K562 (cell line): Measurements from ENCODE around the gene PIP5K1B. TPM values are rescaled to one million over a fixed set of nuclear protein-coding genes. Genes with fewer than 3 reads are reported as not detected.

ENCODE experiments used
- ATAC-seq: fragments of 200-7000 bp; cut with Tn5 transposase; 3 replicates; pipeline ENCODE4 v1.9.1; 2020; ENCODE audit warnings: moderate library complexity
- BruUV-seq: library from RNA; stranded (reverse); fragments of 400-500 nt; replicated peaks from 2 replicates; lab custom pipeline; 2021; lab: Mats Ljungman, UMichigan
- CTCF ChIA-PET: fragments of 300-600 bp; formaldehyde crosslinking; extraction: SDS; loops from one replicate; lab custom pipeline; 2021; ENCODE audit warnings: low intra/inter-chr PET ratio; lab: Yijun Ruan, JAX
- POLR2A ChIA-PET: fragments of 300-600, 350-650 bp; sonication (Branson Sonifier 250); formaldehyde crosslinking; extraction: SDS; loops from one replicate; lab custom pipeline; 2021; ENCODE audit warnings: antibody characterized with exemption, inconsistent platforms; lab: Yijun Ruan, JAX
- DNase-seq, 4 experiments: peaks; one replicate each; pipeline versions ENCODE4 v3.0.0 to v3.0.0-alpha.2; 2011 to 2018; ENCODE audit warnings: low spot score in 3 of 4, mixed read lengths in 3 of 4; ENCODE audit errors: extremely low read depth in 1 of 4
- FAIRE-seq: peaks from 2 replicates; lab custom pipeline; 2011; peaks lifted over from hg19 to GRCh38; lab: Jason Lieb, UNC
- H2AFZ ChIP-seq: 2 replicates; pipeline ENCODE4 v1.6.0; 2011; ENCODE audit warnings: low read depth, low read length, control low read depth, inconsistent platforms
- H3K27ac ChIP-seq: fragments of 200-600 bp; 3 replicates; pipeline ENCODE4 v1.8.0; 2011; ENCODE audit warnings: low read depth, mild to moderate bottlenecking, control low read depth, inconsistent platforms, low read length, moderate library complexity, mixed read lengths; ENCODE audit errors: extremely low read depth
- H3K27me3 ChIP-seq, 2 experiments: fragments of 300-600 bp in 1 of 2; 2 replicates in 1 of 2; 3 replicates in 1 of 2; pipeline versions ENCODE4 v1.6.0 to v1.8.0; 2011; ENCODE audit warnings: inconsistent platforms in 2 of 2, low read length in 2 of 2, mild to moderate bottlenecking in 1 of 2, mixed read lengths in 1 of 2, moderate library complexity in 1 of 2; ENCODE audit not compliant: control insufficient read depth in 2 of 2, insufficient read depth in 2 of 2
- H3K36me3 ChIP-seq: fragments of 300-600 bp; 3 replicates; pipeline ENCODE4 v1.8.0; 2011; ENCODE audit warnings: mild to moderate bottlenecking, low read length, inconsistent platforms; ENCODE audit not compliant: control insufficient read depth, insufficient read depth
- H3K4me1 ChIP-seq, 2 experiments: fragments of 200-600 bp in 1 of 2; replicated peaks in 1 of 2; 2 replicates in 1 of 2; 3 replicates in 1 of 2; pipeline versions ENCODE4 v1.5.1 to v1.8.0; 2011; ENCODE audit warnings: inconsistent platforms in 2 of 2, low read length in 2 of 2, mild to moderate bottlenecking in 1 of 2, mixed read lengths in 1 of 2, moderate library complexity in 1 of 2; ENCODE audit not compliant: control insufficient read depth in 2 of 2, insufficient read depth in 2 of 2
- H3K4me2 ChIP-seq: 2 replicates; pipeline ENCODE4 v1.6.1; 2011; ENCODE audit warnings: low read length, control low read depth, inconsistent platforms, mixed read lengths; ENCODE audit not compliant: insufficient read depth
- H3K4me3 ChIP-seq: fragments of 200-600 bp; sonication (generic), shearing (Covaris generic); 2 replicates; pipeline ENCODE4 v1.5.1; 2016; ENCODE audit warnings: control low read depth, inconsistent platforms
- H3K79me2 ChIP-seq: fragments of 200-600 bp; 3 replicates; pipeline ENCODE4 v1.8.0; 2011; ENCODE audit warnings: low read length, inconsistent platforms; ENCODE audit not compliant: control insufficient read depth, insufficient read depth
- H3K9ac ChIP-seq, 2 experiments: 2 replicates each; pipeline versions ENCODE4 v1.6.0 to v1.6.1; 2011; ENCODE audit warnings: low read depth in 2 of 2, low read length in 2 of 2, control low read depth in 1 of 2, inconsistent platforms in 1 of 2, mild to moderate bottlenecking in 1 of 2, mixed read lengths in 1 of 2; ENCODE audit not compliant: insufficient read depth in 1 of 2
- H3K9me1 ChIP-seq: one replicate; pipeline ENCODE4 v1.6.0; 2011; ENCODE audit warnings: inconsistent platforms, mild to moderate bottlenecking, low read length, moderate library complexity; ENCODE audit not compliant: control insufficient read depth, insufficient read depth
- H3K9me3 ChIP-seq: replicated peaks from 2 replicates; pipeline ENCODE4 v1.5.1; 2011; ENCODE audit warnings: low read depth, low read length, inconsistent platforms; ENCODE audit not compliant: control insufficient read depth, insufficient read depth
- H4K20me1 ChIP-seq: replicated peaks from 2 replicates; pipeline ENCODE4 v1.6.1; 2011; ENCODE audit warnings: low read length, inconsistent platforms, mixed read lengths; ENCODE audit not compliant: control insufficient read depth, insufficient read depth
- CTBP1 ChIP-seq: fragments of 450-650 bp; IDR thresholded peaks from 2 replicates; pipeline ENCODE4 v1.6.1; 2016; ENCODE audit warnings: borderline replicate concordance
- FOXA3 ChIP-seq, 2 experiments: fragments of 450-650 bp in 1 of 2; sonication (generic) in 1 of 2; formaldehyde crosslinking; IDR thresholded peaks in 1 of 2; conservative IDR thresholded peaks in 1 of 2; 2 replicates each; pipeline versions ENCODE4 v1.4.0 to v1.8.0; 2020 to 2022; ENCODE audit warnings: mild to moderate bottlenecking in 2 of 2, missing genetic modification reagents in 1 of 2
- MEIS2 ChIP-seq: fragments of 450-650 bp; IDR thresholded peaks from 2 replicates; pipeline ENCODE4 v1.6.1; 2014; ENCODE audit warnings: mild to moderate bottlenecking; ENCODE audit not compliant: partially characterized antibody
- SOX6 ChIP-seq: fragments of 450-650 bp; IDR thresholded peaks from 2 replicates; pipeline ENCODE4 v1.6.1; 2014; ENCODE audit warnings: mild to moderate bottlenecking
- ZNF398 ChIP-seq: fragments of 250-450 bp; sonication (Bioruptor Pico); IDR thresholded peaks from 2 replicates; pipeline ENCODE4 v1.8.0; 2021; ENCODE audit warnings: moderate library complexity, mild to moderate bottlenecking, inconsistent platforms
- ZNF589 ChIP-seq: fragments of 200-800 bp; sonication (Bioruptor generic); IDR thresholded peaks from 2 replicates; pipeline ENCODE4 v1.6.1; 2016; ENCODE audit warnings: low read depth, missing genetic modification characterization, missing compliant biosample characterization
- ZNF76 ChIP-seq: fragments of 250-450 bp; sonication (Bioruptor Pico); IDR thresholded peaks from 2 replicates; pipeline ENCODE4 v1.4.0; 2020; ENCODE audit warnings: mild to moderate bottlenecking, moderate library complexity, borderline replicate concordance
- WGBS: fragments of 100-300 bp; shearing (Covaris generic); methylation state at CpG from one replicate; pipeline ENCODE4 v1.1.6; 2016; ENCODE audit warnings: low coverage, mixed read lengths; ENCODE audit not compliant: insufficient coverage; ENCODE audit errors: missing lambda C conversion rate; 5-methylcytosine and 5-hydroxymethylcytosine counted together
- in situ Hi-C: fragments of 300-500 bp; cut with MboI; formaldehyde crosslinking; loops from 4 replicates; pipeline ENCODE4 v1.15.0; 2018; ENCODE audit warnings: inconsistent platforms, mixed read lengths
- intact Hi-C: fragments of 100-400 bp; cut with micrococcal nuclease; formaldehyde crosslinking; loops from 2 replicates; pipeline ENCODE4 v1.14.2; 2022
- polyA plus RNA-seq, 8 experiments: library from polyadenylated mRNA; depleted of rRNA in 4 of 8; stranded (reverse) in 5 of 8; unstranded in 3 of 8; fragments of >200 nt; fragmentation: Nextera tagmentation in 2 of 8; fragmentation: Illumina TruSeq in 1 of 8; extraction: Ambion mirVana in 2 of 8; extraction: Trizol in 1 of 8; gene quantifications; 2 replicates each; pipeline versions ENCODE4 v1.2.1 to v1.2.3, GENCODE V29; 2011 to 2014; ENCODE audit warnings: inconsistent platforms in 1 of 8, missing spikeins in 1 of 8
- total RNA-seq, 7 experiments: library from RNA; depleted of rRNA in 6 of 7; stranded (reverse); fragments of >200 nt in 6 of 7; fragmentation: Illumina TruSeq in 2 of 7; extraction: Trizol in 2 of 7; gene quantifications; 2 replicates each; pipeline versions ENCODE4 v1.2.1 to v1.2.3, GENCODE V29; 2011 to 2021; ENCODE audit warnings: low replicate concordance in 1 of 7
- TF ChIP-seq, protein P1 (sequence below), 2 experiments: IDR thresholded peaks in 1 of 2; conservative IDR thresholded peaks in 1 of 2; 2 replicates each; pipeline ENCODE4 v1.6.1; 2016; ENCODE audit warnings: low read depth in 2 of 2, mild to moderate bottlenecking in 1 of 2, missing compliant biosample characterization in 1 of 2, missing genetic modification characterization in 1 of 2, moderate library complexity in 1 of 2

Gene PIP5K1B
- total and polyA plus RNA-seq, 9 of the 15 experiments (the other 6 are each of a cell fraction or from before 2014, with no cell fraction given), result 3.1 to 12.9 (median 7.4) TPM

DNA sequence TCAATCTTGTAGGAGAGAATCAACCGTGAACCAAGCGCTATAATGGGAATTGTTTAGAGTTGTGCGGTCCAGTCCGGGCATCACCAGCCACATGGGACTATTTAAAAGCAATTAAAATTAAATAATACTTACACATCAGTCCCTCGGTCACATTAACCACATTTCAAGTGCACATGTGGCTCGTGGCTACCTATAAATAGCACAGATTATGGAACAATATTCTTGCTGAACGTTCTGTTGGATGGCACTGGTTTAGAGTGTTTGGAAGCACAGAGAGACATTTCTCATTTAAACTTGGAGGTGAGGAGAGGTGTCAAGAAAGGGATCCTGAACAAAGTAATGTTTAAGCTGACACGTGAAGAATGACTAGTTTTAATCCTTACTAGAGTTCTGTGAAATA lies 12.5 kb upstream of the PIP5K1B start:
- in situ Hi-C loops (no loop called here), intact Hi-C loops (no loop called here)
- Histone ChIP-seq H3K4me3 (no peak overlapping the region), H2AFZ (0 out of 2 replicates have a peak overlapping the region, but pooled peaks have one; percentile 55), H3K9me3 (no peaks in the 10 kb centered on the region; the same call in 1 of the 2 replicates), H3K36me3 (no peaks in the 10 kb centered on the region), H3K9me1 (no peaks in the 10 kb centered on the region), H3K27ac (no peak overlapping the region), H3K9ac (no peak overlapping the region), H4K20me1 (no peaks in the 10 kb centered on the region), H3K79me2 (no peaks in the 10 kb centered on the region), H3K27me3 (no peaks in the 10 kb centered on the region), H3K4me2 (no peak overlapping the region), H3K4me1 (peaks cover 0 to 6% of the 10 kb centered on the region in 2 experiments; a peak in 4 of 5 replicates)
- CTCF ChIA-PET, result interaction anchor here (0.7 kb wide), 1 partner anchor 15 kb away, joined by 3 read pairs; no protein-coding TSS in a partner anchor
- POLR2A ChIA-PET, result interaction anchor here (2.2 kb wide), 1 partner anchor 10 kb away, joined by 7 read pairs; no protein-coding TSS in a partner anchor
- BruUV-seq, result no TSS peak
- TF ChIP-seq CTBP1, result no peak
- no peak for TF ChIP-seq ZNF76 (CRISPR knock-in tag)
- TF ChIP-seq ZNF398 (CRISPR knock-in tag), result no peak
- ATAC-seq (no peak), DNase-seq (no peak), FAIRE-seq (no peak)
- 61% methylated on average over 8 of the region's 8 CpGs for WGBS

- Histone ChIP-seq H3K9me3 (no peaks in the 10 kb centered on the region; the same call in none of the 2 replicates), H3K4me3 (no peak overlapping the region), H3K36me3 (no peaks in the 10 kb centered on the region), H3K4me1 (peaks cover 0 to 22% of the 10 kb centered on the region in 2 experiments; a peak in 4 of 5 replicates), H2AFZ (no peak overlapping the region), H3K27ac (no peak overlapping the region), H3K9ac (no peak overlapping the region), H3K9me1 (no peaks in the 10 kb centered on the region), H4K20me1 (no peaks in the 10 kb centered on the region), H3K4me2 (no peak overlapping the region), H3K79me2 (no peaks in the 10 kb centered on the region), H3K27me3 (no peaks in the 10 kb centered on the region)
- FAIRE-seq (no peak), DNase-seq (no peak), ATAC-seq (no peak)
- ChIA-PET POLR2A (no interaction called here), CTCF (no interaction called here)
- TF ChIP-seq SOX6 (no peak), FOXA3 (CRISPR knock-in tag; conservative IDR thresholded peaks at IDR 0.05 in 1 of 2, IDR thresholded peaks at IDR 0.05 in 1 of 2) (peak in 1 of 2 experiments; percentile 87; a peak in 2 of 4 replicates), MEIS2 (peak; percentile 64), ZNF589 (CRISPR knock-in tag) (no peak)
- TF ChIP-seq, protein P1, sequence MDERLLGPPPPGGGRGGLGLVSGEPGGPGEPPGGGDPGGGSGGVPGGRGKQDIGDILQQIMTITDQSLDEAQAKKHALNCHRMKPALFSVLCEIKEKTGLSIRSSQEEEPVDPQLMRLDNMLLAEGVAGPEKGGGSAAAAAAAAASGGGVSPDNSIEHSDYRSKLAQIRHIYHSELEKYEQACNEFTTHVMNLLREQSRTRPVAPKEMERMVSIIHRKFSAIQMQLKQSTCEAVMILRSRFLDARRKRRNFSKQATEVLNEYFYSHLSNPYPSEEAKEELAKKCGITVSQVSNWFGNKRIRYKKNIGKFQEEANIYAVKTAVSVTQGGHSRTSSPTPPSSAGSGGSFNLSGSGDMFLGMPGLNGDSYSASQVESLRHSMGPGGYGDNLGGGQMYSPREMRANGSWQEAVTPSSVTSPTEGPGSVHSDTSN (CRISPR knock-in tag; IDR thresholded peaks at IDR 0.05; ENCODE audit: low read depth), result no peak
- TF ChIP-seq, protein P1 (tag; conservative IDR thresholded peaks at IDR 0.05; ENCODE audit: low read depth), result 0 out of 2 replicates have a peak, but pooled peaks have one; percentile 29
- 53% methylated on average over 4 of the region's 4 CpGs for WGBS
- no TSS peak for BruUV-seq
- in situ Hi-C loops, result no loop called here
- intact Hi-C loops, result no loop called here
These were observed 10.9 kb upstream of the PIP5K1B start for GRCh38 chr9:68694125-68694524.
